ENCODE results near the gene ARHGAP36.

- TF ChIP-seq CTCF (IDR thresholded peaks at IDR 0.05; ENCODE audit: poor library complexity) (no peak), EZH2 (IDR thresholded peaks at IDR 0.05; ENCODE audit: borderline replicate concordance) (no peak)
Observed at GRCh38 chrX:131139072-131139471, 80.9 kb downstream of the ARHGAP36 start.
